Spleen (tissue), 13 donors: ENCODE measurements around the gene NDC80. TPM values are rescaled to one million over a fixed set of nuclear protein-coding genes. Genes with fewer than 3 reads are reported as not detected.
A peak's percentile ranks its signal among the peaks of the same experiment; 100 is the strongest.
"Not testable (repeated sequence)": the region's sequence is repeated elsewhere in the genome, so short reads cannot be mapped to it uniquely, and the experiment has no call there.

Experiments used
- DNase-seq: peaks from one replicate; pipeline ENCODE4 v3.0.0-alpha.2; 2020
- H3K27ac ChIP-seq, 8 donors: fragments of 200-600 bp; sonication (generic) in 7 of 8; 1 replicate in 4 of 8; 2 replicates in 4 of 8; pipeline versions ENCODE4 v1.5.0 to v1.8.0; 2016 to 2021; ENCODE audit warnings: inconsistent platforms in 4 of 8, mild to moderate bottlenecking in 4 of 8, moderate library complexity in 1 of 8
- H3K27me3 ChIP-seq, 7 donors: fragments of 200-600 bp; sonication (generic) in 6 of 7; replicated peaks in 1 of 7; 1 replicate in 4 of 7; 2 replicates in 3 of 7; pipeline versions ENCODE4 v1.5.0 to v1.8.0; 2016 to 2021; ENCODE audit warnings: inconsistent platforms in 3 of 7, mild to moderate bottlenecking in 1 of 7
- H3K36me3 ChIP-seq, 6 donors: fragments of 200-600 bp; sonication (generic) in 5 of 6; 1 replicate in 4 of 6; 2 replicates in 2 of 6; pipeline versions ENCODE4 v1.5.0 to v1.8.0; 2016 to 2021; ENCODE audit warnings: inconsistent platforms in 2 of 6
- H3K4me1 ChIP-seq, 6 donors: fragments of 200-600 bp; sonication (generic) in 5 of 6; 1 replicate in 3 of 6; 2 replicates in 3 of 6; pipeline versions ENCODE4 v1.5.0 to v1.8.0; 2016 to 2021; ENCODE audit warnings: inconsistent platforms in 3 of 6
- H3K4me3 ChIP-seq, 8 donors: fragments of 200-600 bp; sonication (generic) in 7 of 8; 1 replicate in 4 of 8; 2 replicates in 4 of 8; pipeline versions ENCODE4 v1.5.0 to v1.8.0; 2016 to 2021; ENCODE audit warnings: inconsistent platforms in 4 of 8, mild to moderate bottlenecking in 4 of 8, moderate library complexity in 2 of 8
- H3K9me3 ChIP-seq, 8 donors: fragments of 200-600 bp; sonication (generic) in 7 of 8; 1 replicate in 4 of 8; 2 replicates in 4 of 8; pipeline versions ENCODE4 v1.5.0 to v1.8.0; 2016 to 2021; ENCODE audit warnings: inconsistent platforms in 4 of 8
- POLR2A ChIP-seq, 3 donors: fragments of 450-650 bp; IDR thresholded peaks; one replicate each; pipeline ENCODE4 v1.5.1; 2017; ENCODE audit warnings: antibody characterized with exemption in 3 of 3, mild to moderate bottlenecking in 1 of 3
- POLR2AphosphoS5 ChIP-seq, 3 donors: sonication (generic); formaldehyde crosslinking; IDR thresholded peaks; one replicate each; pipeline ENCODE4 v1.5.1; 2017; ENCODE audit warnings: antibody characterized with exemption in 3 of 3
- WGBS, 5 donors: extraction: QIAGEN DNeasy Blood & Tissue Kit in 3 of 5; methylation state at CpG; one replicate each; pipeline versions ENCODE4 v1.1.5 to v1.1.7; 2013 to 2018; 5-methylcytosine and 5-hydroxymethylcytosine counted together
- intact Hi-C: fragments of 100-400 bp; cut with DNase I; formaldehyde crosslinking; loops from one replicate; pipeline ENCODE4 v1.15.0; 2023; ENCODE audit warnings: low total_unique reads
- long read RNA-seq, 2 donors: transcript quantifications; one replicate each; lab custom pipeline, GENCODE V29; 2026
- polyA plus RNA-seq, 3 donors: library from polyadenylated mRNA; stranded (reverse); fragments of 200-250 nt; gene quantifications; one replicate each; pipeline ENCODE4 v1.2.1, GENCODE V29; 2013
- total RNA-seq, 7 donors: library from RNA; depleted of rRNA in 3 of 7; stranded (reverse); fragments of >200 nt in 3 of 7; fragmentation: NEBNext Ultra II Directional in 4 of 7; extraction: Animal tissue kit (Norgen Biotek cat#: 25700) in 4 of 7; gene quantifications; one replicate each; pipeline versions ENCODE4 v1.1.0 to v1.2.1, GENCODE V29; 2016 to 2021
- TF ChIP-seq, protein P1 (sequence below), 11 experiments: fragments of 200-600 bp in 7 of 11; fragments of 450-650 bp in 4 of 11; sonication (generic) in 4 of 11; IDR thresholded peaks in 8 of 11; conservative IDR thresholded peaks in 3 of 11; 1 replicate in 7 of 11; 2 replicates in 4 of 11; pipeline versions ENCODE4 v1.4.0 to v1.8.0; 2016 to 2021; ENCODE audit warnings: antibody characterized with exemption in 11 of 11, inconsistent platforms in 4 of 11, mild to moderate bottlenecking in 1 of 11
- donor health status: healthy with polysubstance abuse.
- donor health status: DM: no; HTN: no; CAD: no; lungs with moderate emphysema.
- donor health status: DM: no; HTN: no; CAD: no.
- donor health status: Bipolar disorder and iron deficiency.
- donor health status: healthy.
- donor health status: DM: no; HTN: no; CAD: no.
- donor health status: DM: yes; HTN: yes; CAD: no.

NDC80 gene
- total RNA-seq (1 to 10 TPM; 3.4 to 7.3 (median 4.4) TPM), polyA plus RNA-seq (1 to 10 TPM; 3.4 to 9.0 (median 4.4) TPM)
- long read RNA-seq, donor 1, transcript NDC80-201 (17 exons, 2,172 nt), result major isoform, 6 of 6 reads
- long read RNA-seq, donor 1, partial matches to known transcripts, result 0 of 6 reads
- long read RNA-seq, donor 1, other reads (novel, unspliced or antisense), result 0 of 6 reads
- long read RNA-seq, donor 2, result 0 reads

GRCh38 chr18:2571200-2572170, at the start of gene NDC80, which contains the start of gene METTL4:
TSS of gene NDC80 (plus strand) at chr18:2571557. CDS start at chr18:2572986, 1,429 bp downstream.
TSS of gene METTL4 (minus strand) at chr18:2571505. CDS start at chr18:2567216, 4,289 bp downstream.
- Histone ChIP-seq H3K4me1 (peaks cover 16 to 68% (median 33%) of the 10 kb centered on the region in 6 donors), H3K27ac (peak within 1 kb of the TSS; percentile 93 to 99 (median 96)), H3K36me3 (peaks cover 0 to 20% (median under 1%) of the 10 kb centered on the region in 6 donors), H3K27me3 (no peaks in the 10 kb centered on the region), H3K9me3 (no peaks in the 10 kb centered on the region), H3K4me3 (peak within 1 kb of the TSS; percentile 59 to 84 (median 63))
- TF ChIP-seq, protein P1, sequence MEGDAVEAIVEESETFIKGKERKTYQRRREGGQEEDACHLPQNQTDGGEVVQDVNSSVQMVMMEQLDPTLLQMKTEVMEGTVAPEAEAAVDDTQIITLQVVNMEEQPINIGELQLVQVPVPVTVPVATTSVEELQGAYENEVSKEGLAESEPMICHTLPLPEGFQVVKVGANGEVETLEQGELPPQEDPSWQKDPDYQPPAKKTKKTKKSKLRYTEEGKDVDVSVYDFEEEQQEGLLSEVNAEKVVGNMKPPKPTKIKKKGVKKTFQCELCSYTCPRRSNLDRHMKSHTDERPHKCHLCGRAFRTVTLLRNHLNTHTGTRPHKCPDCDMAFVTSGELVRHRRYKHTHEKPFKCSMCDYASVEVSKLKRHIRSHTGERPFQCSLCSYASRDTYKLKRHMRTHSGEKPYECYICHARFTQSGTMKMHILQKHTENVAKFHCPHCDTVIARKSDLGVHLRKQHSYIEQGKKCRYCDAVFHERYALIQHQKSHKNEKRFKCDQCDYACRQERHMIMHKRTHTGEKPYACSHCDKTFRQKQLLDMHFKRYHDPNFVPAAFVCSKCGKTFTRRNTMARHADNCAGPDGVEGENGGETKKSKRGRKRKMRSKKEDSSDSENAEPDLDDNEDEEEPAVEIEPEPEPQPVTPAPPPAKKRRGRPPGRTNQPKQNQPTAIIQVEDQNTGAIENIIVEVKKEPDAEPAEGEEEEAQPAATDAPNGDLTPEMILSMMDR (IDR thresholded peaks at IDR 0.05 in 8 of 11, conservative IDR thresholded peaks at IDR 0.05 in 3 of 11), result peak in 3 of 11 experiments; percentile 4 to 20 (median 17)
- no peak for TF ChIP-seq POLR2A (IDR thresholded peaks at IDR 0.05)
- peak; percentile 96 to 98 (median 98) for TF ChIP-seq POLR2AphosphoS5 (IDR thresholded peaks at IDR 0.05)
- 0 to 1% (median 0%) methylated on average over 49 to 55 of the region's 55 CpGs for WGBS, 5 donors
- intact Hi-C loops, result loop anchor here (10.0 kb wide), 1 partner anchor 73 kb away; no protein-coding TSS in a partner anchor
- peak; percentile 96 for DNase-seq

GRCh38 chr18:2522112-2522511, 49.2 kb upstream of the NDC80 start:
- intact Hi-C loops, result no loop called here
- Histone ChIP-seq H3K9me3 (no peaks in the 10 kb centered on the region), H3K4me3 (no peak overlapping the region), H3K27ac (no peak overlapping the region), H3K27me3 (no peaks in the 10 kb centered on the region), H3K4me1 (no peaks in the 10 kb centered on the region), H3K36me3 (no peaks in the 10 kb centered on the region)
- no peak for DNase-seq
- WGBS, 5 donors, result 61 to 81% (median 75%) methylated on average over 4 of the region's 4 CpGs
- TF ChIP-seq, protein P1 (IDR thresholded peaks at IDR 0.05 in 8 of 11, conservative IDR thresholded peaks at IDR 0.05 in 3 of 11), result no peak
- no peak for TF ChIP-seq POLR2AphosphoS5 (IDR thresholded peaks at IDR 0.05)

GRCh38 chr18:2524794-2525198, 46.6 kb upstream of the NDC80 start:
- H3K4me1 ChIP-seq, H3K27ac ChIP-seq, H3K4me3 ChIP-seq, H3K27me3 ChIP-seq, H3K9me3 ChIP-seq, H3K36me3 ChIP-seq, DNase-seq, intact Hi-C loops: not testable (repeated sequence)
- 36 to 58% (median 53%) methylated on average over 2 of the region's 2 CpGs for WGBS, 5 donors

GRCh38 chr18:2526329-2526728, 45.0 kb upstream of the NDC80 start:
- H3K27me3 ChIP-seq, result no peaks in the 10 kb centered on the region
- H3K4me1 ChIP-seq, result no peaks in the 10 kb centered on the region
- H3K36me3 ChIP-seq, result no peaks in the 10 kb centered on the region
- no peak overlapping the region for H3K27ac ChIP-seq
- TF ChIP-seq POLR2A (IDR thresholded peaks at IDR 0.05) (no peak), POLR2AphosphoS5 (IDR thresholded peaks at IDR 0.05) (no peak)
- TF ChIP-seq, protein P1 (IDR thresholded peaks at IDR 0.05 in 8 of 11, conservative IDR thresholded peaks at IDR 0.05 in 3 of 11), result no peak
- H3K4me3 ChIP-seq, result no peak overlapping the region
- intact Hi-C loops, result no loop called here
- DNase-seq, result no peak
- WGBS, 5 donors, result 59 to 96% (median 85%) methylated on average over 2 of the region's 2 CpGs
- H3K9me3 ChIP-seq, result no peaks in the 10 kb centered on the region
